Liver (tissue), 9 donors: ENCODE results near the gene RABEP1. TPM values are rescaled to one million over a fixed set of nuclear protein-coding genes. Genes with fewer than 3 reads are reported as not detected.

ENCODE experiments used
- DNase-seq: peaks from one replicate; pipeline ENCODE4 v3.0.0-alpha.2; 2017; ENCODE audit warnings: low spot score
- H3K27ac ChIP-seq, 2 donors: one replicate each; pipeline ENCODE4 v1.7.0; 2013; ENCODE audit warnings: inconsistent platforms in 2 of 2, low read length in 2 of 2, control low read depth in 1 of 2, low read depth in 1 of 2, mild to moderate bottlenecking in 1 of 2
- H3K27me3 ChIP-seq, 4 donors: one replicate each; pipeline versions ENCODE4 v1.6.1 to v1.7.0; 2013; ENCODE audit warnings: low read length in 3 of 4, inconsistent platforms in 1 of 4, mild to moderate bottlenecking in 1 of 4, moderate library complexity in 1 of 4; ENCODE audit not compliant: control insufficient read depth in 4 of 4, insufficient read depth in 4 of 4
- H3K36me3 ChIP-seq, 4 donors: one replicate each; pipeline versions ENCODE4 v1.6.1 to v1.7.0; 2013; ENCODE audit warnings: low read length in 3 of 4, mild to moderate bottlenecking in 3 of 4, low read depth in 1 of 4, moderate library complexity in 1 of 4; ENCODE audit not compliant: control insufficient read depth in 4 of 4, insufficient read depth in 3 of 4
- H3K4me1 ChIP-seq, 4 donors: one replicate each; pipeline versions ENCODE4 v1.6.1 to v1.7.0; 2013; ENCODE audit warnings: low read length in 3 of 4, mild to moderate bottlenecking in 3 of 4, moderate library complexity in 1 of 4; ENCODE audit not compliant: control insufficient read depth in 4 of 4, insufficient read depth in 4 of 4
- H3K4me3 ChIP-seq, 3 donors: one replicate each; pipeline versions ENCODE4 v1.6.1 to v1.7.0; 2013; ENCODE audit warnings: low read length in 3 of 3, control low read depth in 1 of 3, low read depth in 1 of 3, mild to moderate bottlenecking in 1 of 3
- H3K9ac ChIP-seq, 2 donors: one replicate each; pipeline ENCODE4 v1.7.0; 2013; ENCODE audit warnings: low read length in 2 of 2, mild to moderate bottlenecking in 2 of 2, moderate library complexity in 2 of 2, control low read depth in 1 of 2, low read depth in 1 of 2
- H3K9me3 ChIP-seq, 4 donors: one replicate each; pipeline versions ENCODE4 v1.6.1 to v1.7.0; 2013; ENCODE audit warnings: low read length in 3 of 4; ENCODE audit not compliant: control insufficient read depth in 4 of 4
- EGR1 ChIP-seq, 2 donors: IDR thresholded peaks; 2 replicates each; pipeline ENCODE4 v1.6.1; 2016 to 2018; ENCODE audit warnings: antibody characterized with exemption in 2 of 2, low read depth in 2 of 2
- FOXA2 ChIP-seq: IDR thresholded peaks from 2 replicates; pipeline ENCODE4 v1.6.1; 2016; ENCODE audit warnings: antibody characterized with exemption
- HNF4A ChIP-seq, 2 donors: conservative IDR thresholded peaks; 2 replicates each; pipeline ENCODE4 v1.6.1; 2016; ENCODE audit warnings: antibody characterized with exemption in 2 of 2, mild to moderate bottlenecking in 2 of 2
- HNF4G ChIP-seq: IDR thresholded peaks from 2 replicates; pipeline ENCODE4 v1.6.1; 2016; ENCODE audit warnings: antibody characterized with exemption
- JUND ChIP-seq, 2 donors: IDR thresholded peaks; 2 replicates each; pipeline ENCODE4 v1.6.1; 2016; ENCODE audit warnings: antibody characterized with exemption in 2 of 2
- NR2F2 ChIP-seq: IDR thresholded peaks from 2 replicates; pipeline ENCODE4 v1.6.1; 2016; ENCODE audit warnings: antibody characterized with exemption
- RAD21 ChIP-seq, 2 donors: IDR thresholded peaks; 2 replicates each; pipeline ENCODE4 v1.6.1; 2016; ENCODE audit warnings: antibody characterized with exemption in 2 of 2, mild to moderate bottlenecking in 2 of 2
- RXRA ChIP-seq, 2 donors: IDR thresholded peaks; 2 replicates each; pipeline ENCODE4 v1.6.1; 2017 to 2018; ENCODE audit warnings: antibody characterized with exemption in 2 of 2, mild to moderate bottlenecking in 1 of 2
- SP1 ChIP-seq: IDR thresholded peaks from 2 replicates; pipeline ENCODE4 v1.6.1; 2018; ENCODE audit warnings: antibody characterized with exemption, mild to moderate bottlenecking
- TAF1 ChIP-seq: conservative IDR thresholded peaks from 2 replicates; pipeline ENCODE4 v1.6.1; 2016; ENCODE audit warnings: antibody characterized with exemption, mild to moderate bottlenecking
- YY1 ChIP-seq: IDR thresholded peaks from 2 replicates; pipeline ENCODE4 v1.6.1; 2016; ENCODE audit warnings: antibody characterized with exemption, mild to moderate bottlenecking
- WGBS: extraction: QIAGEN DNeasy Blood & Tissue Kit; methylation state at CpG from one replicate; pipeline ENCODE4 v1.1.7; 2013; 5-methylcytosine and 5-hydroxymethylcytosine counted together
- polyA plus RNA-seq, 2 donors: library from polyadenylated mRNA; stranded (reverse) in 1 of 2; unstranded in 1 of 2; fragments of 200-250 nt in 1 of 2; fragments of >200 nt in 1 of 2; fragmentation: Nextera tagmentation in 1 of 2; extraction: Ambion mirVana in 1 of 2; gene quantifications; one replicate each; pipeline versions ENCODE4 v1.2.1 to v1.2.3, GENCODE V29; 2013 to 2015
- total RNA-seq, 2 donors: library from RNA; depleted of rRNA; stranded (reverse); fragments of >200 nt; gene quantifications; one replicate each; pipeline ENCODE4 v1.2.3, GENCODE V29; 2014
- TF ChIP-seq, protein P1 (sequence below): fragments of 150-350 bp; IDR thresholded peaks from 2 replicates; pipeline ENCODE4 v1.5.1; 2017; ENCODE audit warnings: improper control_type of control experiment, low read depth, low read length; ENCODE audit not compliant: missing input control
- TF ChIP-seq, protein P2 (sequence below): IDR thresholded peaks from 2 replicates; pipeline ENCODE4 v1.6.1; 2016; ENCODE audit warnings: antibody characterized with exemption
- TF ChIP-seq, protein P3 (sequence below): IDR thresholded peaks from 2 replicates; pipeline ENCODE4 v1.6.1; 2016; ENCODE audit warnings: antibody characterized with exemption
- TF ChIP-seq, protein P4 (sequence below): IDR thresholded peaks from 2 replicates; pipeline ENCODE4 v1.6.1; 2016; ENCODE audit warnings: antibody characterized with exemption
- TF ChIP-seq, protein P5 (sequence below): IDR thresholded peaks from 2 replicates; pipeline ENCODE4 v1.6.1; 2016; ENCODE audit warnings: antibody characterized with exemption, mild to moderate bottlenecking
- donor health status: healthy.
- donor health status: healthy.
- donor health status: healthy.
- donor health status: healthy.
- donor health status: healthy.

The RABEP1 gene
- total and polyA plus RNA-seq, 4 donors, result 13.3 to 26.6 (median 20.6) TPM

DNA sequence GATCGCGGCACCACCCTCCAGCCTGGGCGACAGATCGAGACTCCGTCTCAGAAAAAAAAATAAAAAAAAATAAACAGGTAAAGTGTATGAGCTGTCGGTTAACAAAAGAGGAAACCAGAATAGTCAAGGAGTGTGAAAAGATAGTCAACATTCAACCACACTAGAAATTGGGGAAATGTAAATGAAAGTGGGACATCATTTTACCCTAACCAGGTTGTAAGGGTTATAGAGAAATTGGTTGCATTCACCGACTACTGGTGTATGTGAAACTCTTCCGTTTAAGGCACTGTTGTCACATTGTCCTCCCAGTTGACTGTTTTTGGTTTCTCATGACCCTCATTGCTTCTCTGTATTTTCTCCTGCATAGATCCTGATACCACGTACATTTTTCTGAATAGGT, 62.8 kb downstream of the RABEP1 start:
- H3K27ac ChIP-seq, result no peak overlapping the region
- 96% methylated on average over 9 of the region's 9 CpGs for WGBS
- H3K36me3 ChIP-seq, result peaks cover 7 to 25% (median 19%) of the 10 kb centered on the region in 4 donors
- no peak for DNase-seq
- no peak overlapping the region for H3K9ac ChIP-seq
- H3K27me3 ChIP-seq, result no peaks in the 10 kb centered on the region
- TF ChIP-seq RAD21 (IDR thresholded peaks at IDR 0.05) (no peak), JUND (IDR thresholded peaks at IDR 0.05) (no peak), HNF4G (no peak)
- TF ChIP-seq, protein P1, sequence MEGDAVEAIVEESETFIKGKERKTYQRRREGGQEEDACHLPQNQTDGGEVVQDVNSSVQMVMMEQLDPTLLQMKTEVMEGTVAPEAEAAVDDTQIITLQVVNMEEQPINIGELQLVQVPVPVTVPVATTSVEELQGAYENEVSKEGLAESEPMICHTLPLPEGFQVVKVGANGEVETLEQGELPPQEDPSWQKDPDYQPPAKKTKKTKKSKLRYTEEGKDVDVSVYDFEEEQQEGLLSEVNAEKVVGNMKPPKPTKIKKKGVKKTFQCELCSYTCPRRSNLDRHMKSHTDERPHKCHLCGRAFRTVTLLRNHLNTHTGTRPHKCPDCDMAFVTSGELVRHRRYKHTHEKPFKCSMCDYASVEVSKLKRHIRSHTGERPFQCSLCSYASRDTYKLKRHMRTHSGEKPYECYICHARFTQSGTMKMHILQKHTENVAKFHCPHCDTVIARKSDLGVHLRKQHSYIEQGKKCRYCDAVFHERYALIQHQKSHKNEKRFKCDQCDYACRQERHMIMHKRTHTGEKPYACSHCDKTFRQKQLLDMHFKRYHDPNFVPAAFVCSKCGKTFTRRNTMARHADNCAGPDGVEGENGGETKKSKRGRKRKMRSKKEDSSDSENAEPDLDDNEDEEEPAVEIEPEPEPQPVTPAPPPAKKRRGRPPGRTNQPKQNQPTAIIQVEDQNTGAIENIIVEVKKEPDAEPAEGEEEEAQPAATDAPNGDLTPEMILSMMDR, result no peak
- no peaks in the 10 kb centered on the region for H3K9me3 ChIP-seq
- no peaks in the 10 kb centered on the region for H3K4me1 ChIP-seq
- H3K4me3 ChIP-seq, result no peak overlapping the region

DNA sequence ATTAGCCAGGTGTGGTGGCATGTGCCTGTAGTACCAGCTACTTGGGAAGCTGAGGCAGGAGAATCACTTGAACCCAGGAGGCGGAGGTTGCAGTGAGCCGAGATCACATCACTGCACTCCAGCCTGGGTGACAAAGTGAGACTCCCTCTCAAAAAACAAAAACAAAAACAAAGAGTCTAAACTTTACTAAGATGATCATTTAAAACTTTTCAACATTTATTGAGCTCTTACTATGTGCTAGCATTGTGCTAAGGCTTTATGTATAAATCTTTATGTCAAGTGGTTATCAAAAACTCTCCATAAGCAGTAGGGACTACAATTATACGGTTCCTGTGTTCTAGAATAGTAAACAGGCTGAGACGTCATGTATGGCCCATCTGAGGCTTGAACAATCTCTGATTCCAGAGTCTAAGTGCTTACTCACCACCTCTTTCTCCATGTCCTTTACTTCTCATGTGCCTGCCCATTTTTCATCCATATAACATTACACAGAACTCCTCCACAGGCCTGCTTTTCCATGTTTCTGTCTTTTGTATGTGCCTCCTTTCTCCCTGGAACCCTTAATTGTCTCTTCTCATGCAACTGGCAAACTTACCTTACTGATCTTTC, 70.7 kb downstream of the RABEP1 start:
- H3K9me3 ChIP-seq, result no peaks in the 10 kb centered on the region
- H3K9ac ChIP-seq, result no peak overlapping the region
- TF ChIP-seq SP1, result no peak
- TF ChIP-seq, protein P2, sequence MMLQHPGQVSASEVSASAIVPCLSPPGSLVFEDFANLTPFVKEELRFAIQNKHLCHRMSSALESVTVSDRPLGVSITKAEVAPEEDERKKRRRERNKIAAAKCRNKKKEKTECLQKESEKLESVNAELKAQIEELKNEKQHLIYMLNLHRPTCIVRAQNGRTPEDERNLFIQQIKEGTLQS, result no peak
- TF ChIP-seq HNF4A (conservative IDR thresholded peaks at IDR 0.05), result no peak
- TF ChIP-seq NR2F2, result no peak
- no peak for TF ChIP-seq EGR1 (IDR thresholded peaks at IDR 0.05; ENCODE audit: low read depth in 2 of 2)
- no peak for TF ChIP-seq HNF4G
- TF ChIP-seq RAD21 (IDR thresholded peaks at IDR 0.05), result no peak
- TF ChIP-seq, protein P3, sequence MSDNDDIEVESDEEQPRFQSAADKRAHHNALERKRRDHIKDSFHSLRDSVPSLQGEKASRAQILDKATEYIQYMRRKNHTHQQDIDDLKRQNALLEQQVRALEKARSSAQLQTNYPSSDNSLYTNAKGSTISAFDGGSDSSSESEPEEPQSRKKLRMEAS, result no peak
- no peaks in the 10 kb centered on the region for H3K4me1 ChIP-seq
- no peak for DNase-seq
- H3K27ac ChIP-seq, result no peak overlapping the region
- H3K4me3 ChIP-seq, result no peak overlapping the region
- H3K36me3 ChIP-seq, result peaks cover 12 to 57% (median 37%) of the 10 kb centered on the region in 4 donors
- 97% methylated on average over 4 of the region's 4 CpGs for WGBS
- no peaks in the 10 kb centered on the region for H3K27me3 ChIP-seq

DNA sequence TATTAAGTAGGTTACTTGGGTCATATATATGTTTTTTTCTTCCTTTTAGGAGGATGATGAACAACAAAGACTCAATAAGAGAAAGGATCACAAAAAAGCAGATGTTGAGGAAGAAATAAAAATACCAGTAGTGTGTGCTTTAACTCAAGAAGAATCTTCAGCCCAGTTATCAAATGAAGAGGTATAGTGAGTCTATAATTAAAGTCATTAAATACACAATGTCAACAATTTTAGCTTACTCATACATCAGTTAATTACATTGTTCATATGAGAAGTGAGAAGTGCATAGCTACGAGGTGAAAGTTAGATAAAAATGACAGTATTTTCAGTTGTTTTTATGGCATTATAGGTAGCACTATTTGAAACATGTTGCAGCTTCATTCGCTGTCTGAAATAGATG, 72.2 kb downstream of the RABEP1 start:
- Histone ChIP-seq H3K27ac (no peak overlapping the region), H3K36me3 (peaks cover 8 to 56% (median 35%) of the 10 kb centered on the region in 4 donors), H3K4me3 (no peak overlapping the region), H3K9ac (no peak overlapping the region), H3K9me3 (no peaks in the 10 kb centered on the region), H3K4me1 (no peaks in the 10 kb centered on the region), H3K27me3 (no peaks in the 10 kb centered on the region)
- WGBS, result 93% methylated on average over 2 of the region's 2 CpGs
- DNase-seq, result no peak
- TF ChIP-seq RAD21 (IDR thresholded peaks at IDR 0.05), result no peak
- no peak for TF ChIP-seq YY1
- no peak for TF ChIP-seq FOXA2
- no peak for TF ChIP-seq JUND (IDR thresholded peaks at IDR 0.05)
- TF ChIP-seq, protein P4, sequence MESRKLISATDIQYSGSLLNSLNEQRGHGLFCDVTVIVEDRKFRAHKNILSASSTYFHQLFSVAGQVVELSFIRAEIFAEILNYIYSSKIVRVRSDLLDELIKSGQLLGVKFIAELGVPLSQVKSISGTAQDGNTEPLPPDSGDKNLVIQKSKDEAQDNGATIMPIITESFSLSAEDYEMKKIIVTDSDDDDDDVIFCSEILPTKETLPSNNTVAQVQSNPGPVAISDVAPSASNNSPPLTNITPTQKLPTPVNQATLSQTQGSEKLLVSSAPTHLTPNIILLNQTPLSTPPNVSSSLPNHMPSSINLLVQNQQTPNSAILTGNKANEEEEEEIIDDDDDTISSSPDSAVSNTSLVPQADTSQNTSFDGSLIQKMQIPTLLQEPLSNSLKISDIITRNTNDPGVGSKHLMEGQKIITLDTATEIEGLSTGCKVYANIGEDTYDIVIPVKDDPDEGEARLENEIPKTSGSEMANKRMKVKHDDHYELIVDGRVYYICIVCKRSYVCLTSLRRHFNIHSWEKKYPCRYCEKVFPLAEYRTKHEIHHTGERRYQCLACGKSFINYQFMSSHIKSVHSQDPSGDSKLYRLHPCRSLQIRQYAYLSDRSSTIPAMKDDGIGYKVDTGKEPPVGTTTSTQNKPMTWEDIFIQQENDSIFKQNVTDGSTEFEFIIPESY, result no peak
- TF ChIP-seq, protein P2, result no peak
- no peak for TF ChIP-seq HNF4A (conservative IDR thresholded peaks at IDR 0.05)
- no peak for TF ChIP-seq RXRA (IDR thresholded peaks at IDR 0.05)
- no peak for TF ChIP-seq EGR1 (IDR thresholded peaks at IDR 0.05; ENCODE audit: low read depth in 2 of 2)
- TF ChIP-seq, protein P3, result no peak
- TF ChIP-seq, protein P5, sequence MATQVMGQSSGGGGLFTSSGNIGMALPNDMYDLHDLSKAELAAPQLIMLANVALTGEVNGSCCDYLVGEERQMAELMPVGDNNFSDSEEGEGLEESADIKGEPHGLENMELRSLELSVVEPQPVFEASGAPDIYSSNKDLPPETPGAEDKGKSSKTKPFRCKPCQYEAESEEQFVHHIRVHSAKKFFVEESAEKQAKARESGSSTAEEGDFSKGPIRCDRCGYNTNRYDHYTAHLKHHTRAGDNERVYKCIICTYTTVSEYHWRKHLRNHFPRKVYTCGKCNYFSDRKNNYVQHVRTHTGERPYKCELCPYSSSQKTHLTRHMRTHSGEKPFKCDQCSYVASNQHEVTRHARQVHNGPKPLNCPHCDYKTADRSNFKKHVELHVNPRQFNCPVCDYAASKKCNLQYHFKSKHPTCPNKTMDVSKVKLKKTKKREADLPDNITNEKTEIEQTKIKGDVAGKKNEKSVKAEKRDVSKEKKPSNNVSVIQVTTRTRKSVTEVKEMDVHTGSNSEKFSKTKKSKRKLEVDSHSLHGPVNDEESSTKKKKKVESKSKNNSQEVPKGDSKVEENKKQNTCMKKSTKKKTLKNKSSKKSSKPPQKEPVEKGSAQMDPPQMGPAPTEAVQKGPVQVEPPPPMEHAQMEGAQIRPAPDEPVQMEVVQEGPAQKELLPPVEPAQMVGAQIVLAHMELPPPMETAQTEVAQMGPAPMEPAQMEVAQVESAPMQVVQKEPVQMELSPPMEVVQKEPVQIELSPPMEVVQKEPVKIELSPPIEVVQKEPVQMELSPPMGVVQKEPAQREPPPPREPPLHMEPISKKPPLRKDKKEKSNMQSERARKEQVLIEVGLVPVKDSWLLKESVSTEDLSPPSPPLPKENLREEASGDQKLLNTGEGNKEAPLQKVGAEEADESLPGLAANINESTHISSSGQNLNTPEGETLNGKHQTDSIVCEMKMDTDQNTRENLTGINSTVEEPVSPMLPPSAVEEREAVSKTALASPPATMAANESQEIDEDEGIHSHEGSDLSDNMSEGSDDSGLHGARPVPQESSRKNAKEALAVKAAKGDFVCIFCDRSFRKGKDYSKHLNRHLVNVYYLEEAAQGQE, result no peak
- TF ChIP-seq TAF1, result no peak
- no peak for TF ChIP-seq HNF4G
- TF ChIP-seq, protein P1, result no peak
